Parathyroid adenoma (tissue), 2 donors: ENCODE data around the gene LARGE1.

Experiments
- H2AFZ ChIP-seq: fragments of 300-600 bp; sonication (generic); one replicate; pipeline ENCODE4 v1.7.0; 2017; ENCODE audit warnings: antibody characterized with exemption, mild to moderate bottlenecking
- H3K27ac ChIP-seq: fragments of 300-600 bp; sonication (generic); one replicate; pipeline ENCODE4 v1.7.0; 2017
- H3K27me3 ChIP-seq: fragments of 300-600 bp; sonication (generic); one replicate; pipeline ENCODE4 v1.7.0; 2017; ENCODE audit warnings: low read length; ENCODE audit not compliant: control insufficient read depth, insufficient read depth
- H3K36me3 ChIP-seq: fragments of 300-600 bp; sonication (generic); one replicate; pipeline ENCODE4 v1.7.0; 2017; ENCODE audit warnings: low read length; ENCODE audit not compliant: control insufficient read depth, insufficient read depth
- H3K4me1 ChIP-seq: fragments of 300-600 bp; sonication (generic); one replicate; pipeline ENCODE4 v1.7.0; 2017; ENCODE audit warnings: control low read depth
- H3K4me2 ChIP-seq: fragments of 300-600 bp; sonication (generic); one replicate; pipeline ENCODE4 v1.7.0; 2017; ENCODE audit warnings: low read length
- H3K4me3 ChIP-seq: fragments of 300-600 bp; sonication (generic); one replicate; pipeline ENCODE4 v1.7.0; 2017; ENCODE audit warnings: low read depth, low read length
- H3K79me2 ChIP-seq: fragments of 300-600 bp; sonication (generic); one replicate; pipeline ENCODE4 v1.7.0; 2017; ENCODE audit warnings: control low read depth
- H3K9ac ChIP-seq: fragments of 300-600 bp; sonication (generic); one replicate; pipeline ENCODE4 v1.7.0; 2017; ENCODE audit warnings: mild to moderate bottlenecking
- H3K9me3 ChIP-seq: fragments of 300-600 bp; sonication (generic); one replicate; pipeline ENCODE4 v1.7.0; 2017; ENCODE audit warnings: low read length; ENCODE audit not compliant: control insufficient read depth
- CTCF ChIP-seq: fragments of 300-600 bp; sonication (generic); IDR thresholded peaks from one replicate; pipeline ENCODE4 v1.7.0; 2017; ENCODE audit warnings: antibody characterized with exemption, mild to moderate bottlenecking
- donor health status: primary hyperparathyroidism.

LARGE1 gene

GRCh38 chr22:33337524-33337923 is 582.8 kb downstream of the LARGE1 start:
- Histone ChIP-seq H3K4me1 (no peaks in the 10 kb centered on the region), H3K36me3 (no peaks in the 10 kb centered on the region), H3K27ac (no peak overlapping the region), H2AFZ (no peak overlapping the region), H3K4me2 (no peak overlapping the region), H3K79me2 (no peaks in the 10 kb centered on the region), H3K9me3 (no peaks in the 10 kb centered on the region), H3K27me3 (no peaks in the 10 kb centered on the region), H3K4me3 (no peak overlapping the region), H3K9ac (no peak overlapping the region)
- TF ChIP-seq CTCF: no peak

- no peak for TF ChIP-seq CTCF
- Histone ChIP-seq H3K9ac (no peak overlapping the region), H2AFZ (no peak overlapping the region), H3K36me3 (no peaks in the 10 kb centered on the region), H3K4me3 (no peak overlapping the region), H3K27me3 (no peaks in the 10 kb centered on the region), H3K79me2 (no peaks in the 10 kb centered on the region), H3K4me1 (no peaks in the 10 kb centered on the region), H3K27ac (no peak overlapping the region), H3K9me3 (no peaks in the 10 kb centered on the region), H3K4me2 (no peak overlapping the region)
These were observed 584.5 kb downstream of the LARGE1 start for GRCh38 chr22:33335611-33336279.

- no peak for TF ChIP-seq CTCF
- no peaks in the 10 kb centered on the region for H3K79me2 ChIP-seq
- no peak overlapping the region for H3K4me3 ChIP-seq
- H2AFZ ChIP-seq: no peak overlapping the region
- H3K4me2 ChIP-seq: no peak overlapping the region
- H3K4me1 ChIP-seq: no peaks in the 10 kb centered on the region
- H3K36me3 ChIP-seq: no peaks in the 10 kb centered on the region
- no peaks in the 10 kb centered on the region for H3K27me3 ChIP-seq
- no peaks in the 10 kb centered on the region for H3K9me3 ChIP-seq
- no peak overlapping the region for H3K27ac ChIP-seq
- H3K9ac ChIP-seq: no peak overlapping the region
These were observed 587.7 kb downstream of the LARGE1 start for GRCh38 chr22:33332538-33332937.

GRCh38 chr22:33331017-33331416 is 589.3 kb downstream of the LARGE1 start:
- no peaks in the 10 kb centered on the region for H3K9me3 ChIP-seq
- H2AFZ ChIP-seq: no peak overlapping the region
- no peaks in the 10 kb centered on the region for H3K79me2 ChIP-seq
- H3K9ac ChIP-seq: no peak overlapping the region
- TF ChIP-seq CTCF: no peak
- no peaks in the 10 kb centered on the region for H3K27me3 ChIP-seq
- no peak overlapping the region for H3K4me3 ChIP-seq
- H3K4me1 ChIP-seq: no peaks in the 10 kb centered on the region
- no peaks in the 10 kb centered on the region for H3K36me3 ChIP-seq
- no peak overlapping the region for H3K27ac ChIP-seq
- H3K4me2 ChIP-seq: no peak overlapping the region

- Histone ChIP-seq H2AFZ (no peak overlapping the region), H3K9ac (no peak overlapping the region), H3K36me3 (no peaks in the 10 kb centered on the region), H3K4me2 (no peak overlapping the region), H3K9me3 (no peaks in the 10 kb centered on the region), H3K4me1 (no peaks in the 10 kb centered on the region), H3K27me3 (no peaks in the 10 kb centered on the region), H3K79me2 (no peaks in the 10 kb centered on the region), H3K4me3 (no peak overlapping the region), H3K27ac (no peak overlapping the region)
- no peak for TF ChIP-seq CTCF
These were observed 589.7 kb downstream of the LARGE1 start for GRCh38 chr22:33330534-33330933.
